ENCODE data around the gene ZNF586. TPM values are rescaled to one million over a fixed set of nuclear protein-coding genes. Genes with fewer than 3 reads are reported as not detected.

The ZNF586 gene
- total RNA-seq, 2 donors from 2014 or later: 13.1 to 17.6 TPM

- H3K9me3 ChIP-seq: no peaks in the 10 kb centered on the region
- TF ChIP-seq CTCF (IDR thresholded peaks at IDR 0.05): no peak
- peaks cover 10% of the 10 kb centered on the region for H3K4me1 ChIP-seq
- peak within 1 kb of the TSS; percentile 83 to 95 for H3K9ac ChIP-seq (ENCODE audit: low read depth in 2 of 2, low read length in 2 of 2)
- DNase-seq: peak; percentile 86
- peak within 1 kb of the TSS; percentile 39 for H3K27ac ChIP-seq
- H3K4me3 ChIP-seq: peak within 1 kb of the TSS; percentile 88
- no peaks in the 10 kb centered on the region for H3K27me3 ChIP-seq
- intact Hi-C loops (cut with DNase I): loop anchor here (10.0 kb wide), 1 partner anchor 408 kb away; the partner anchor contains the start of gene ZNF329
- peaks cover 7% of the 10 kb centered on the region for H3K36me3 ChIP-seq
These were observed 22.6 kb upstream of the ZNF586 start, which contains the start of gene ZNF776 for GRCh38 chr19:57746580-57747471. TSS of gene ZNF776 (plus strand) at chr19:57746815. CDS start at chr19:57747059, 244 bp downstream.

GRCh38 chr19:57747472-57747807, 22.0 kb upstream of the ZNF586 start:
- intact Hi-C loops (cut with DNase I): loop anchor here (10.0 kb wide), 1 partner anchor 407 kb away; the partner anchor contains the start of gene ZNF329
- Histone ChIP-seq H3K27ac (no peak overlapping the region), H3K9me3 (no peaks in the 10 kb centered on the region)

GRCh38 chr19:57748029-57748428, 21.4 kb upstream of the ZNF586 start:
- intact Hi-C loops (cut with DNase I): loop anchor here (10.0 kb wide), 1 partner anchor 407 kb away; the partner anchor contains the start of gene ZNF329
- no peaks in the 10 kb centered on the region for H3K9me3 ChIP-seq
- peaks cover 10% of the 10 kb centered on the region for H3K4me1 ChIP-seq
- H3K27ac ChIP-seq: no peak overlapping the region
- no peak for TF ChIP-seq CTCF (IDR thresholded peaks at IDR 0.05)
- peaks cover 19% of the 10 kb centered on the region for H3K36me3 ChIP-seq
- DNase-seq: no peak
- H3K27me3 ChIP-seq: no peaks in the 10 kb centered on the region
- no peak overlapping the region for H3K9ac ChIP-seq (ENCODE audit: low read depth in 2 of 2, low read length in 2 of 2)
- no peak overlapping the region for H3K4me3 ChIP-seq

More at GRCh38 chr19:57747472-57747807, 22.0 kb upstream of the ZNF586 start:
- Histone ChIP-seq H3K36me3 (peaks cover 13% of the 10 kb centered on the region), H3K4me1 (peaks cover 10% of the 10 kb centered on the region), H3K9ac (ENCODE audit: low read depth in 2 of 2, low read length in 2 of 2) (peak overlapping the region; percentile 83 to 95), H3K4me3 (peak overlapping the region; percentile 88), H3K27me3 (no peaks in the 10 kb centered on the region)
- TF ChIP-seq CTCF (IDR thresholded peaks at IDR 0.05): no peak
- no peak for DNase-seq

GRCh38 chr19:57754091-57754673, 15.3 kb upstream of the ZNF586 start:
- Histone ChIP-seq H3K4me1 (no peaks in the 10 kb centered on the region), H3K9ac (ENCODE audit: low read depth in 2 of 2, low read length in 2 of 2) (no peak overlapping the region), H3K27ac (no peak overlapping the region), H3K9me3 (peaks cover 9% of the 10 kb centered on the region), H3K27me3 (no peaks in the 10 kb centered on the region), H3K36me3 (peaks cover 27% of the 10 kb centered on the region), H3K4me3 (no peak overlapping the region)
- TF ChIP-seq CTCF (IDR thresholded peaks at IDR 0.05): no peak
- DNase-seq: no peak
- intact Hi-C loops (cut with DNase I): no loop called here

- no peak for TF ChIP-seq CTCF (IDR thresholded peaks at IDR 0.05)
- H3K4me1 ChIP-seq: no peaks in the 10 kb centered on the region
- no peak overlapping the region for H3K9ac ChIP-seq (ENCODE audit: low read depth in 2 of 2, low read length in 2 of 2)
- H3K36me3 ChIP-seq: peaks cover 27% of the 10 kb centered on the region
- H3K27me3 ChIP-seq: no peaks in the 10 kb centered on the region
- intact Hi-C loops (cut with DNase I): no loop called here
- no peak overlapping the region for H3K4me3 ChIP-seq
- no peak for DNase-seq
- no peak overlapping the region for H3K27ac ChIP-seq
- peaks cover 9% of the 10 kb centered on the region for H3K9me3 ChIP-seq
These were observed 14.4 kb upstream of the ZNF586 start for GRCh38 chr19:57755031-57755430.

Measured in colonic mucosa (tissue), 4 donors.